BLaER1 (cell line): ENCODE data around the gene AMDHD2.
"Not testable (repeated sequence)": the region's sequence is repeated elsewhere in the genome, so short reads cannot be mapped to it uniquely, and the experiment has no call there.

Experiments
- H3K27ac ChIP-seq: shearing (Covaris generic); formaldehyde crosslinking; 2 replicates; pipeline ENCODE4 v1.8.1; 2022
- H3K27me3 ChIP-seq: shearing (Covaris generic); formaldehyde crosslinking; 2 replicates; pipeline ENCODE4 v1.8.1; 2022
- H3K36me3 ChIP-seq: shearing (Covaris generic); formaldehyde crosslinking; 2 replicates; pipeline ENCODE4 v1.8.1; 2022
- H3K4me1 ChIP-seq: shearing (Covaris generic); formaldehyde crosslinking; 2 replicates; pipeline ENCODE4 v1.8.1; 2022
- H3K4me2 ChIP-seq: shearing (Covaris generic); formaldehyde crosslinking; 2 replicates; pipeline ENCODE4 v1.8.1; 2022
- H3K4me3 ChIP-seq: shearing (Covaris generic); formaldehyde crosslinking; 2 replicates; pipeline ENCODE4 v1.8.1; 2022
- H3K9ac ChIP-seq: shearing (Covaris generic); formaldehyde crosslinking; 2 replicates; pipeline ENCODE4 v1.8.1; 2022
- H3K9me3 ChIP-seq: shearing (Covaris generic); formaldehyde crosslinking; 2 replicates; pipeline ENCODE4 v1.8.1; 2022
- H4K20me1 ChIP-seq: shearing (Covaris generic); formaldehyde crosslinking; 2 replicates; pipeline ENCODE4 v1.8.1; 2022
- Cebpa-rat ChIP-seq: shearing (Covaris generic); IDR thresholded peaks from 2 replicates; pipeline ENCODE4 v1.8.1; 2022

AMDHD2 gene

DNA sequence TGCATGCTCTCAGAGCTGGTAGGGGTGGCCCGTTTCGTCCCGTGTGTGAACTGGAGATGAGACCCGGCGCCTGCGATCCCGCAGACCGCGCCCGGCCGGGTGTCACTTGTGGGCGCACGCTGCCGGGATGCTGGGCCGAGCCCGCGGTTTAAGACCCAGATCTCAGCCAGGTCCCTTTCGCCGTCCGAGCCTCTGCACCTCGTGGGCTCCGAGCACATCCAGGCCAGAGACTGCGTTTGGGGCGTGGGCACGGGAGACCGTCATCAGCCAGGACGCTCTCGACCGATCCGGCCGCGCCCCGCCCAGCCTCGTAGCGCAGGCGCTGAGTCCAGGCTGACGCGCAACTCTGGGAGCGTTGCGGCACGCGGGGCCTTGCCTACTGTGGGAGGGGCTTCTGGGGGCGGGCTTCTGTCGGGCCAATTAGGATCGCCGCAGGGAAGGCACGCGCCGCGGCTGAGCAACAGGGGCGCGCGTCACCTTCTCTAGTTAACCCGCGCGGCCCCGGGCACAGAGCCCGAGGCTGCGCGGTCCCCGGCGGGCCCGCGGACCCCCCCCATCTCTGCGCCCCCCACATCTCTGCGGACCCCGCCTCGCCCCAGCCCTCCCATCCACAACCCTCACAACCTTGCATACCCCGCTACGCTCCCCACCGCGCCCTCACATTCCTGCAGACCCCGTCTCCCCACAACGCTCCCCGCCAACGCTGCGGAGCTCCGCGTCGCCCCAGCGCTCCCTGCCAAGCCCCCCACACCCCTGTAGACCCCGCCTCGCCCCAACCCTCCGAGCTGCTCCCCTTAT, 11.7 kb downstream of the AMDHD2 start:
- peak overlapping the region; percentile 80 for H3K27ac ChIP-seq
- no peaks in the 10 kb centered on the region for H3K27me3 ChIP-seq
- H3K36me3 ChIP-seq = peaks cover 34% of the 10 kb centered on the region
- peak overlapping the region; percentile 80 for H3K9ac ChIP-seq
- H3K9me3 ChIP-seq = no peaks in the 10 kb centered on the region
- peak overlapping the region; percentile 77 for H3K4me3 ChIP-seq
- TF ChIP-seq Cebpa-rat = no peak
- H4K20me1 ChIP-seq = peaks cover 3% of the 10 kb centered on the region; the same call in 1 of the 2 replicates
- H3K4me2 ChIP-seq = peak overlapping the region; percentile 98
- H3K4me1 ChIP-seq = peaks cover 29% of the 10 kb centered on the region

DNA sequence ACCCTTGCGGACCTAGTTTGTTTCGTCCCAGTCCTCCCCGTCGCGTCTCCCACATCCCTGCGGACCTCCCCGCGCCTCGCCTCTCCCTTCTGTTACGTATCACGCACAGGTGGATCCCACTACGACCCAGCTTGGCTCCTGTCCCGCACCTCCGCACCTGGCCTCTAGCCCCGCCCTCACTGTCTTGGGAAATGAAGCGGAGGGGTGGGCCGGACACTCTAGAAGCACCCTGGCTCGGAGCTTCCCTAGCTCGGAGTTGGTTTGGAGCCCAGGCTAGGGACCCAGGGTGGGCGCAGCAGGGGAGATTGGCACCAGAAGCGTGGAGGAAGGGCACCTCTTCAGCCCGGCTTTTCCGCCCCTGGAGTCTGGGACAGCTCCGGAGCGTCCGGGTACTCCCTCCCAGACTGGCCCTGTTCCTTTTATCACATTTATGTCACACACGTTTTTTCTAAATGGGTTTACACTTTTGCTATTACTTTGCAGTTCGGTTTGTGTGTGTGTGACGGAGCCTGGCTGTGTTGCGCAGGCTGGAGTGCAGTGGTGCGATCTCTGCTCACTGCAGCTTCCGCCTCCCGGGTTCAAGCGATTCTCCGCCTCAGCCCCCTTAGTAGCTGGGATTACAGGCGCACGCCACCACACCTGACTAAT, 12.4 kb downstream of the AMDHD2 start:
- Histone ChIP-seq H3K27ac (peak overlapping the region; percentile 80), H3K4me2 (peak overlapping the region; percentile 98), H3K9me3 (no peaks in the 10 kb centered on the region), H3K4me3 (peak overlapping the region; percentile 77), H3K36me3 (peaks cover 28% of the 10 kb centered on the region), H3K4me1 (peaks cover 34% of the 10 kb centered on the region), H4K20me1 (no peaks in the 10 kb centered on the region), H3K9ac (peak overlapping the region; percentile 80), H3K27me3 (no peaks in the 10 kb centered on the region)
- TF ChIP-seq Cebpa-rat = no peak

DNA sequence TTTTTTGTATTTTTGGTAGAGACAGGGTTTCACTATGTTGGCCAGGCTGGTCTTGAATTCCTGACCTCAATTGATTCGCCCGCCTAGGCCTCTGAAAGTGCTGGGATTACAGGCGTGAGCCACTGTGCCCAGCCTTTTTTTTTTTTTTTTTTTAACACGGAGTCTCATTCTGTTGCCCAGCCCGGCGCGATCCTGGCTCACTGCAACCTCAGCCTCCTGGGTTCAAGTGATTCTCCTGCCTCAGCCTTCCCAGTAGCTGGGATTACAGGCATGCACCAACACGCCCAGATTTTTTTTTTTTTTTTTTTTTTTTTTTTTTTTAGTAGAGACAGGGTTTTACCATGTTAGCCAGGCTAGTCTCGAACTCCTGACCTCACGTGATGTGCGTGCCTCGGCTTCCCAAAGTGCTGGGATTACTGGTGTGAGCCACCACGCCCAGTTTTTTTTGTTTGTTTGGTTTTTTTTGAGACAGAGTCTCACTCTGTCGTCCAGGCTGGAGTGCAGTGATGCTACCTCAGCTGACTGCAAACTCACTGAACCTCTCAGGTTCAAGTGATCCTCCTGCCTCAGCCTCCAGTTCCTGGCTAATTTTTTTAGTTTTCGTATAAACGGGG, 13.1 kb downstream of the AMDHD2 start:
- H3K27ac ChIP-seq = peak overlapping the region; percentile 80
- H3K9me3 ChIP-seq, H3K27me3 ChIP-seq, H4K20me1 ChIP-seq: not testable (repeated sequence)
- peaks cover 22% of the 10 kb centered on the region for H3K36me3 ChIP-seq
- H3K9ac ChIP-seq = peak overlapping the region; percentile 80
- H3K4me3 ChIP-seq = peak overlapping the region; percentile 77
- H3K4me2 ChIP-seq = peak overlapping the region; percentile 98
- H3K4me1 ChIP-seq = peaks cover 34% of the 10 kb centered on the region

DNA sequence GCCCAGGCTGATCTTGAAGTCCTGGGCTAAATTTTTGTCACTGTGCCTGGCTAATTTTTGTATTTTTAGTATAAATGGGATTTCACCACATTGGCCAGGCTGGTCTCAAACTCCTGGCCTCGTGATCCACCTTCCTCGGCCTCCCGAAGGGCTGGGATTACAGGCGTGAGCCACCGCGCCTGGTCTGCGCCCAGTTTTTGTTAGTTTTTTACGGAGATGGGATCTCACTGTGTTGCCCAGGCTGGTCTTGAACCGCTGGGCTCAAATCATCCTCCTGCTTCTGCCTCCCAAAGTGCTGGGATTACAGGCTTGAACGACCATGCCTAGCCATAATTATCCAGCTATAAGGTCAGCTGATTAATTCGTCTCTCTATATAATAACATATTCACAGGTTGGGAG, 13.7 kb downstream of the AMDHD2 start:
- H3K9ac ChIP-seq = no peak overlapping the region
- H3K9me3 ChIP-seq = no peaks in the 10 kb centered on the region

DNA sequence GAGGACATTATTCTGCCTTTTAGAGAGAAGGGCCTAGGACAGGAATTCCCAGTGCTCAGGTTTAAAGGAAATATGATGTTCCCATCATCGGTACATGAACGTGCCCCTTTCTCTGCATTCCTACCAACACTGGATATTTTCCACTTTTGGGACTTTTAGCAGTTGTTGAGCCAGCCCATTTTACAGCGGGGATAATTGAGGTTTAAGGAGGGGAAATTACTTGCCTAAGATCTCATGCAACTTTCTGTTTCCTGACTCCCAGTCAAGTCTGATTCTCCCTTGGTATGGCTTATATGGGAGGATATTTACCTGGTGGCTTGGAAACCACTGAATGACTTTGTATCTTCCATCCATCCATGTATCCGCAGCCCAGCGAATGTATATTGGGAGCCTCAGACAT, 14.2 kb downstream of the AMDHD2 start:
- not testable (repeated sequence) for H4K20me1 ChIP-seq, H3K27me3 ChIP-seq, H3K4me3 ChIP-seq, H3K27ac ChIP-seq, H3K4me2 ChIP-seq, H3K9ac ChIP-seq, H3K9me3 ChIP-seq
- H3K4me1 ChIP-seq = peaks cover 41% of the 10 kb centered on the region
- H3K36me3 ChIP-seq = peaks cover 11% of the 10 kb centered on the region

More for the DNA sequence above, 13.7 kb downstream of the AMDHD2 start:
- TF ChIP-seq Cebpa-rat = no peak
- H3K36me3 ChIP-seq = peaks cover 15% of the 10 kb centered on the region
- peaks cover 37% of the 10 kb centered on the region for H3K4me1 ChIP-seq
- no peak overlapping the region for H3K27ac ChIP-seq
- no peak overlapping the region for H3K4me3 ChIP-seq
- peaks cover 6% of the 10 kb centered on the region for H4K20me1 ChIP-seq
- no peaks in the 10 kb centered on the region for H3K27me3 ChIP-seq
- H3K4me2 ChIP-seq = peak overlapping the region; percentile 98; the same call in 1 of the 2 replicates

DNA sequence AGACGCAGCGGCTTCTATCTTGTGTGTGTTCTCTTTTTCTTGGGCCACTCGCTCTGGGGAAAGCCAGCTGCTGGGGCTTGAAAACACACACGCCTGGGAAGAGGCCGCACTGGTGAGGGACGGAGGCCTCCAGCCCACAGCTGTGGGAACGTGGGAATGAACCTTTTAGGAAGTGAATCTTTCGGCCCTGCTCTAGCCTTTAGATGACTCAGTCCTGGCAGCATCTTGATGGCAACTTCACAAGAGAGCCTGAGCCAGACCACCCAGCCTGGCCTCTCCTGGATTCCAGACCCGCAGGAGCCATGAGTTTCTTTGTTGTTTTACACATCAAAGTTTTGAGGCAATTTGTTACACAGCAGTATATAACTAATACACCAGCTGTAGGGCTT, 15.4 kb downstream of the AMDHD2 start:
- H3K9me3 ChIP-seq = no peaks in the 10 kb centered on the region
- no peak overlapping the region for H3K4me2 ChIP-seq
- H3K4me1 ChIP-seq = peaks cover 53% of the 10 kb centered on the region
- no peaks in the 10 kb centered on the region for H3K36me3 ChIP-seq
- H4K20me1 ChIP-seq = peaks cover 23% of the 10 kb centered on the region
- no peak for TF ChIP-seq Cebpa-rat
- H3K27me3 ChIP-seq = no peaks in the 10 kb centered on the region
- H3K9ac ChIP-seq = no peak overlapping the region
- H3K27ac ChIP-seq = no peak overlapping the region
- no peak overlapping the region for H3K4me3 ChIP-seq

DNA sequence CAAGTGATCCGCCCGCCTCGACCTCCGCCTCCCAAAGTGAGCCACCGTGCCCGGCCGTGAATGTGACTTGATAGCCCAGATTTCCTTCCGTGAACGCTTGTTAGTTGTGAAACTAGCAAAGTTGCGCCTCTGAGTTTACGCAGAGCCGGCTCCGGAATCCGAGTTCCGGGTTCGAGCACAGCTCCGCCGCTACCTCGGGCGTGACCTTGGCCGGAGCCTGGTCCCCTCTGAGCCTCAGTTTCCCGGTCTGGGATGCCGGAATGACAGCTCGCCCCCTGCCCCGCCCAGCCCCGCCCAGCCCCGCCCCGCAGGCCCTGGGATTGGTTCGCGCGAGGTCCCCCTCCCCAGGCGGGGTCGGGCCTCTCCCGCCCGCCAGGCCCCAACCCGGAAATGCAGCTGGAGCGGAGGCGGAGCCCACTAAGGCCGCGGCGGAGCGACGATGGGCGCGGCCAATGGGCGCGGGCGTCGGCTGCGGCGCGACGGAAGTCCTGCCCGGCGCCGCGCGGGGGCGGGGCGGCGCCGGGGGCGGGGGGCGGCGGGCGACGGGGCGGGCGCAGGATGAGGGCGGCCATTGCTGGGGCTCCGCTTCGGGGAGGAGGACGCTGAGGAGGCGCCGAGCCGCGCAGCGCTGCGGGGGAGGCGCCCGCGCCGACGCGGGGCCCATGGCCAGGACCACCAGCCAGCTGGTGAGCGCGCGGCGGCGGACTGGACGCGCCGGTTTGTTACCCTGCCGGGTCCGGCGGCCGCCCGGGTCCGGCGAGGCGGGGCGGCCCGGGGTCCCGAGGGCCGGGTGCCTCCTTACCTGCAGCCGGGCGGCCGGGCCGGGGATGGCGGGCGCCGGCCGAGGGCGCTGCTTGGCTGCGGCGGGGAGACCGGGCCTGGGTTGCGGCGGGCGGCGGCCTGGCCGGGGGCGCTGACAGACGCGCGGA, 17.5 kb downstream of the AMDHD2 start, which contains the start of gene PDPK1:
TSS of gene PDPK1 (plus strand) at position 571 of the 929 bp plus-strand sequence. CDS start at position 663, 92 bp downstream.
- no peaks in the 10 kb centered on the region for H3K9me3 ChIP-seq
- 0 out of 2 replicates have a peak, but pooled peaks cover 4% of the 10 kb centered on the region for H3K36me3 ChIP-seq
- peaks cover 52% of the 10 kb centered on the region for H3K4me1 ChIP-seq
- H3K27me3 ChIP-seq = no peaks in the 10 kb centered on the region
- peak within 1 kb of the TSS; percentile 87 for H3K4me2 ChIP-seq
- H3K4me3 ChIP-seq = peak within 1 kb of the TSS; percentile 86
- TF ChIP-seq Cebpa-rat = no peak
- peak within 1 kb of the TSS; percentile 85 for H3K9ac ChIP-seq
- H4K20me1 ChIP-seq = peaks cover 40% of the 10 kb centered on the region
- H3K27ac ChIP-seq = peak within 1 kb of the TSS; percentile 78

DNA sequence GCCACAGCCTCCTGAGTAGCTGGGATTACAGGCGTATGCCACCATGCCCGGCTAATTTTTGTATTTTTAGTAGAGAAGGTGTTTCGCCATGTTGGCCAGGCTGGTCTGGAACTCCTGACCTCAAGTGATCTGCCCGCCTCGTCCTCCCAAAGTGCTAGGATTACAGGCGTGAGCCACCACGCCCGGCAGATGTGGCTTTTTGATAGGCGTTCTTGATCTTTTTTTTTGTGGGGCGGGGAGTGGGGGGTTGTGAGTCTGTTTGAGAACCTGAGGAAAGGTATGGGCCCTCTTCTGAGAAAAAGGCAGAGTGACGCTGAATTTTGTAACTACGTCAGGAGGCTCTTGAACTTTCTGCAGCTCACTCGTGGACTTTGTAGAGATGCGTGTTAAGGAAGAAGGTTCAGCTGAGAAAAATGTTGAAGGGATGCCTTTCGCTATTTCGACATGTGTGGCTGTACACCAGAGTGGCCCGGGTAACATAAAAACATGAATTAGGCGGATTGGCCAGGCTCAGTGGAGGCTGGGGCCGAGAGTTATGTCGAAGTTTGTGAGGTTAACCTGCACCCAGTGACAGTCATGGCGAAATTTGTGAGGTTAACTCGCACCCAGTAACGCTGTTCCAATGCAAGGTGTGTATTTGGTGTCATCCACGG, 19.1 kb downstream of the AMDHD2 start:
- H3K9me3 ChIP-seq, H3K36me3 ChIP-seq, H3K27me3 ChIP-seq, H3K27ac ChIP-seq: not testable (repeated sequence)
- Histone ChIP-seq H3K4me3 (peak overlapping the region; percentile 86), H3K9ac (peak overlapping the region; percentile 85), H3K4me1 (peaks cover 41% of the 10 kb centered on the region), H4K20me1 (peaks cover 50% of the 10 kb centered on the region), H3K4me2 (peak overlapping the region; percentile 87)

DNA sequence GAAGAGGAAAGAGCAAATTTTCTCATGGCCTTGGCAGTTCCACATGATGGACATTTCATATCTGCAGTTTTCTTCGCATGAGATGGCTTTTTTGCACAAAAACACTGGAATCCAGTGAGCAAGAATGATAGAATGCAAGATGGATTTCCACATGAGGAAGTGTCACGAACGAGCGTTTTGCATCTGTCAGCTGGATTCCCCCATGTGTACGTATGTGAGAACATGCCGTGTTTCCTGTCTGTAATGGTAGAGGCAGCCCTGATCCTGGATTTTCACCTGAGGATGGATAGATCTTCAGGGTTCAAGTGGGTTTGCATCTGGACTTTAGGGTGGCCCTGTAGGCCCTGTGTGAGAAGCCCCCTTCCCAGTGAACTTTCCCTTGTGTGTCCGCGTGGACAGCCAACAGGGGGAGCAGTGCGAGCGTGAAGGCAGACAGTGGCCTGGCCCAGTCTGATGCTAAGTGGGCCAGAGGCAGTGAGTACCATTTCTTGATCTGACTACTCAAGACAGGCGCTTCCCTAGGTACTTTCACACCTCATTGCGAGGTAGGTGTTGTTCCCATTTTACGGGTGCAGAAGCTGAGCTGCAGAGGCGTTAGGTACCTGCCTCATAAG, 19.8 kb downstream of the AMDHD2 start:
- H3K9me3 ChIP-seq, H3K27ac ChIP-seq, H3K9ac ChIP-seq, H3K4me3 ChIP-seq, H3K27me3 ChIP-seq, H3K36me3 ChIP-seq: not testable (repeated sequence)
- Histone ChIP-seq H3K4me1 (peaks cover 42% of the 10 kb centered on the region), H4K20me1 (peaks cover 56% of the 10 kb centered on the region), H3K4me2 (peak overlapping the region; percentile 87)

DNA sequence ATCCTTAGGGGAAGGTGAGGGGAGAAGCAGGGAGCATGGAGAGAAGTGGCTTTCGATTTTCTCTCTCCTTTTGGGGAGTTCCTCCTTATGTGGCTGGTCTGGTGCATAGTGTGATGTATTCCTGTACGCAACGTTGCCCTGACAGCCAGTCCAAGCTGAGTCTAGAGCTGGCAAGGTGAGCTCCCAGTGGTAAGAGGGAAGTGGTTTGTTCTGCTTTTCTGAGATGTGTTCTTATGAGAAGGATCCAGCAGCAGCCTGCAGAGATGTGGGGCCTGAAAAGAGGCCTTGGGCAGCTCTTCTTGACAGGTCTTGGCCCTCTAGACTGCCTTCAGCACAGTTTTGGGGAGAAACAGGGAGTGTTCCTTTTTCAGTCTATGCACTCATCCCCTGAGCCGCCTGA, 20.7 kb downstream of the AMDHD2 start:
- H3K4me3 ChIP-seq, H3K27ac ChIP-seq, H3K9ac ChIP-seq, H3K36me3 ChIP-seq, H3K9me3 ChIP-seq, H3K27me3 ChIP-seq: not testable (repeated sequence)
- Histone ChIP-seq H3K4me1 (peaks cover 51% of the 10 kb centered on the region), H4K20me1 (peaks cover 66% of the 10 kb centered on the region), H3K4me2 (peak overlapping the region; percentile 19; the same call in 1 of the 2 replicates)

DNA sequence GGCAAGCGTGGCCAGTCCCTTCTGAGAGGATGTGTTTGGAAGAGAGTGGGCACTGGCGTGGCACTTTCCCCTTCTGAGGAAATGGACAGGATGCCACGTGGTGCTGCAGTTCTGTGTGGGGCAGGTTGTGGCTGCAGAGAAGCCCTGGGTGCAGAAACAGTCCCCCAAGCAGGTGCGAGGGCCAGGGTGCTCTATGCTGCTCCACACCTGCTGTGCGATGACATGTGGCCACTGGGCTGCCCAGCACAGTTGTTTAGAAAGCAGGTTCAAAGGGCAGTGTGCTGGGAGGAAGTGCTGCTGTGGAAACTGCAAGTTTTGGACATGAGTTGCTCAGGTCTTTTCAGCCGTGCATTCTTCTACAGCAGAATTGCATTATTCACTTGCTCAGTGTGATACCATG, 21.2 kb downstream of the AMDHD2 start:
- Histone ChIP-seq H4K20me1 (peaks cover 71% of the 10 kb centered on the region), H3K4me1 (peaks cover 54% of the 10 kb centered on the region), H3K4me2 (peak overlapping the region; percentile 19; the same call in 1 of the 2 replicates)
- not testable (repeated sequence) for H3K36me3 ChIP-seq, H3K9me3 ChIP-seq, H3K27me3 ChIP-seq, H3K9ac ChIP-seq, H3K4me3 ChIP-seq, H3K27ac ChIP-seq

DNA sequence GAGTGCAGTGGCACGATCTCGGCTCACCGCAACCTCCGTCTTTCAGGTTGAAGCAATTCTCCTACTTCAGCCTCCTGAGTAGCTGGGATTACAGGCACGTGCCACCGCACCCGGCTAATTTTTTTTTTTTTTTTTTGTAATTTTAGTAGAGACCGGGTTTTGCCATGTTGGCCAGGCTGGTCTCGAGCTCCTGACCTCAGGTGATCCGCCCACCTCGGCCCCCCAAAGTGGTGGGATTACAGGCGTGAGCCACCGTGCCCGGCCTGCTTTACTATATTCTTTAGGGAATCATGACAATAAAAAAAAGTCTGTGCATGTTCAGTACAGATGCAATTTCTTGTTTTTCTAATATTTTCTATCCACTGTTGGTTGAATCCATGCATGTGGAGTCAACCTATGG, 23.6 kb downstream of the AMDHD2 start:
- not testable (repeated sequence) for H3K4me2 ChIP-seq, H3K36me3 ChIP-seq, H3K27ac ChIP-seq, H3K27me3 ChIP-seq, H3K9me3 ChIP-seq, H3K4me3 ChIP-seq, H3K9ac ChIP-seq
- Histone ChIP-seq H4K20me1 (peaks cover 70% of the 10 kb centered on the region), H3K4me1 (peaks cover 46% of the 10 kb centered on the region)
